ENCODE measurements around the gene TYROBP. TPM values are rescaled to one million over a fixed set of nuclear protein-coding genes. Genes with fewer than 3 reads are reported as not detected.
"Not testable (repeated sequence)": the region's sequence is repeated elsewhere in the genome, so short reads cannot be mapped to it uniquely, and the experiment has no call there.

The TYROBP gene
- total RNA-seq, 1 donor from 2014 or later: not detected

- no peak for DNase-seq (ENCODE audit: low read depth, low spot score)
Measured at GRCh38 chr19:35901854-35902661, 6.0 kb downstream of the TYROBP start, which contains the start of gene HCST. Gene HCST (plus strand): TSS chr19:35902529. CDS start chr19:35902594, 65 bp downstream.

- DNase-seq (ENCODE audit: low read depth, low spot score): no peak
Measured at GRCh38 chr19:35901055-35901644, 6.9 kb downstream of the TYROBP start.

GRCh38 chr19:35899547-35900214, 8.4 kb downstream of the TYROBP start:
- DNase-seq (ENCODE audit: low read depth, low spot score): peak; percentile 7

- no peak for DNase-seq (ENCODE audit: low read depth, low spot score)
Measured at GRCh38 chr19:35898499-35898809, 9.6 kb downstream of the TYROBP start.

- DNase-seq (ENCODE audit: low read depth, low spot score): no peak
Measured at GRCh38 chr19:35897706-35898451, 10.2 kb downstream of the TYROBP start.

- no peak for DNase-seq (ENCODE audit: low read depth, low spot score)
Measured at GRCh38 chr19:35896643-35897040, 11.5 kb downstream of the TYROBP start.

GRCh38 chr19:35895911-35896642, 12.0 kb downstream of the TYROBP start:
- DNase-seq (ENCODE audit: low read depth, low spot score): no peak

GRCh38 chr19:35894342-35894741, 13.8 kb downstream of the TYROBP start:
- no peak for DNase-seq (ENCODE audit: low read depth, low spot score)

- not testable (repeated sequence) for DNase-seq (ENCODE audit: low read depth, low spot score)
Measured at GRCh38 chr19:35891819-35892218, 16.3 kb downstream of the TYROBP start.

- no peak for DNase-seq (ENCODE audit: low read depth, low spot score)
Measured at GRCh38 chr19:35890113-35890650, 17.9 kb downstream of the TYROBP start.

GRCh38 chr19:35889370-35890112, 18.6 kb downstream of the TYROBP start:
- no peak for DNase-seq (ENCODE audit: low read depth, low spot score)

GRCh38 chr19:35888398-35888797, 19.7 kb downstream of the TYROBP start:
- DNase-seq (ENCODE audit: low read depth, low spot score): no peak

- DNase-seq (ENCODE audit: low read depth, low spot score): no peak
Measured at GRCh38 chr19:35887197-35887596, 20.9 kb downstream of the TYROBP start.

GRCh38 chr19:35885904-35886303, 22.2 kb downstream of the TYROBP start:
- no peak for DNase-seq (ENCODE audit: low read depth, low spot score)

- DNase-seq (ENCODE audit: low read depth, low spot score): no peak
Measured at GRCh38 chr19:35885225-35885738, 22.8 kb downstream of the TYROBP start.

- no peak for DNase-seq (ENCODE audit: low read depth, low spot score)
Measured at GRCh38 chr19:35883882-35884281, 24.2 kb downstream of the TYROBP start.

GRCh38 chr19:35882114-35882832, 25.8 kb downstream of the TYROBP start:
- DNase-seq (ENCODE audit: low read depth, low spot score): peak; percentile 26

- peak; percentile 27 for DNase-seq (ENCODE audit: low read depth, low spot score)
Measured at GRCh38 chr19:35879770-35880317, 28.3 kb downstream of the TYROBP start.

- DNase-seq (ENCODE audit: low read depth, low spot score): no peak
Measured at GRCh38 chr19:35879068-35879467, 29.0 kb downstream of the TYROBP start.

All from pulmonary artery endothelial cell (primary cell).